GM23338 (cell line): ENCODE results near the gene WSB2. TPM values are rescaled to one million over a fixed set of nuclear protein-coding genes. Genes with fewer than 3 reads are reported as not detected.

Experiments
- ATAC-seq: fragments of 200-7000 bp; cut with Tn5 transposase; 3 replicates; pipeline ENCODE4 v1.9.1; 2020
- DNase-seq: peaks from one replicate; pipeline ENCODE4 v3.0.0-alpha.2; 2015; ENCODE audit warnings: low spot score
- H2AFZ ChIP-seq: fragments of 200-600 bp; sonication (generic); 2 replicates; pipeline ENCODE4 v1.8.0; 2016; ENCODE audit warnings: antibody characterized with exemption, mild to moderate bottlenecking, moderate library complexity
- H3F3A ChIP-seq: fragments of 200-600 bp; sonication (generic); replicated peaks from 2 replicates; pipeline ENCODE4 v1.8.0; 2017; ENCODE audit warnings: antibody characterized with exemption, mixed run types, low read depth
- H3K27ac ChIP-seq: fragments of 200-600 bp; sonication (generic); 2 replicates; pipeline ENCODE4 v1.6.1; 2016; ENCODE audit warnings: low read depth
- H3K27me3 ChIP-seq: fragments of 200-600 bp; sonication (generic); 2 replicates; pipeline ENCODE4 v1.8.0; 2016; ENCODE audit warnings: mild to moderate bottlenecking, mixed run types, moderate library complexity; ENCODE audit not compliant: insufficient read depth
- H3K36me3 ChIP-seq: fragments of 200-600 bp; sonication (generic); 2 replicates; pipeline ENCODE4 v1.8.0; 2016; ENCODE audit warnings: mild to moderate bottlenecking; ENCODE audit not compliant: insufficient read depth
- H3K4me1 ChIP-seq: fragments of 200-600 bp; sonication (generic); 2 replicates; pipeline ENCODE4 v1.8.0; 2016; ENCODE audit warnings: mild to moderate bottlenecking, moderate library complexity; ENCODE audit not compliant: insufficient read depth
- H3K4me2 ChIP-seq: fragments of 200-600 bp; sonication (generic); 2 replicates; pipeline ENCODE4 v1.7.1; 2017; ENCODE audit warnings: mixed run types
- H3K4me3 ChIP-seq: fragments of 200-600 bp; sonication (generic); 2 replicates; pipeline ENCODE4 v1.6.1; 2016; ENCODE audit warnings: mixed run types
- H3K79me2 ChIP-seq: fragments of 200-600 bp; sonication (generic); replicated peaks from 2 replicates; pipeline ENCODE4 v1.8.0; 2017; ENCODE audit warnings: mild to moderate bottlenecking; ENCODE audit not compliant: insufficient read depth
- H3K9me2 ChIP-seq: fragments of 200-600 bp; sonication (generic); 2 replicates; pipeline ENCODE4 v1.8.0; 2017; ENCODE audit not compliant: insufficient read depth
- H4K20me1 ChIP-seq: fragments of 200-600 bp; sonication (generic); replicated peaks from 2 replicates; pipeline ENCODE4 v1.8.0; 2017; ENCODE audit warnings: mild to moderate bottlenecking; ENCODE audit not compliant: insufficient read depth
- H3K27ac Mint-ChIP-seq: 2 replicates; pipeline ENCODE4 v1.8.0; 2020; ENCODE audit warnings: inconsistent platforms, mild to moderate bottlenecking, moderate library complexity, mixed read lengths
- H3K27me3 Mint-ChIP-seq: 3 replicates; pipeline ENCODE4 v1.8.0; 2022; ENCODE audit warnings: low read depth, mild to moderate bottlenecking, moderate library complexity, mixed read lengths, inconsistent platforms; ENCODE audit not compliant: insufficient read depth, poor library complexity
- H3K36me3 Mint-ChIP-seq: 3 replicates; pipeline ENCODE4 v1.8.0; 2021; ENCODE audit warnings: low read depth, mild to moderate bottlenecking, inconsistent platforms, moderate library complexity, mixed read lengths
- H3K4me1 Mint-ChIP-seq: 3 replicates; pipeline ENCODE4 v1.8.0; 2020; ENCODE audit warnings: mild to moderate bottlenecking, inconsistent platforms, mixed read lengths
- H3K4me3 Mint-ChIP-seq: 3 replicates; pipeline ENCODE4 v1.8.0; 2021; ENCODE audit warnings: moderate library complexity, mild to moderate bottlenecking, inconsistent platforms, mixed read lengths
- H3K9me3 Mint-ChIP-seq: 3 replicates; pipeline ENCODE4 v1.8.0; 2020; ENCODE audit warnings: moderate library complexity, mild to moderate bottlenecking, inconsistent platforms, mixed read lengths
- CREB1 ChIP-seq: fragments of 250-450 bp; sonication (Bioruptor Pico); IDR thresholded peaks from 2 replicates; pipeline ENCODE4 v1.5.0; 2020; ENCODE audit warnings: low read depth, mild to moderate bottlenecking, moderate library complexity
- CTCF ChIP-seq, 2 experiments: fragments of 200-600 bp in 1 of 2; sonication (generic) in 1 of 2; conservative IDR thresholded peaks; 2 replicates each; pipeline versions ENCODE4 v1.5.1 to v1.6.1; 2016 to 2017; ENCODE audit warnings: antibody characterized with exemption in 2 of 2, low read depth in 2 of 2, mild to moderate bottlenecking in 2 of 2, moderate library complexity in 1 of 2
- ETS1 ChIP-seq: IDR thresholded peaks from 2 replicates; pipeline ENCODE4 v1.6.1; 2016; ENCODE audit warnings: antibody characterized with exemption
- EZH2 ChIP-seq: fragments of 200-600 bp; sonication (generic); IDR thresholded peaks from one replicate; pipeline ENCODE4 v1.8.0; 2017; ENCODE audit warnings: antibody characterized with exemption, mild to moderate bottlenecking, low read depth; ENCODE audit not compliant: unreplicated experiment
- EZH2phosphoT487 ChIP-seq: fragments of 200-600 bp; sonication (generic); IDR thresholded peaks from one replicate; pipeline ENCODE4 v1.8.1; 2018; ENCODE audit warnings: antibody characterized with exemption; ENCODE audit not compliant: unreplicated experiment
- JUNB ChIP-seq: IDR thresholded peaks from one replicate; pipeline ENCODE4 v1.6.1; 2016; ENCODE audit warnings: antibody characterized with exemption; ENCODE audit not compliant: unreplicated experiment
- NANOG ChIP-seq: IDR thresholded peaks from 2 replicates; pipeline ENCODE4 v1.6.1; 2016; ENCODE audit warnings: antibody characterized with exemption, borderline replicate concordance
- POLR2AphosphoS5 ChIP-seq: IDR thresholded peaks from 2 replicates; pipeline ENCODE4 v1.6.1; 2016; ENCODE audit warnings: antibody characterized with exemption, low read depth
- REST ChIP-seq: IDR thresholded peaks from one replicate; pipeline ENCODE4 v1.6.1; 2018; ENCODE audit warnings: antibody characterized with exemption; ENCODE audit not compliant: unreplicated experiment
- STAT1 ChIP-seq: IDR thresholded peaks from one replicate; pipeline ENCODE4 v1.6.1; 2016; ENCODE audit warnings: antibody characterized with exemption; ENCODE audit not compliant: unreplicated experiment
- ZNF114 ChIP-seq: fragments of 250-450 bp; sonication (Bioruptor Pico); IDR thresholded peaks from 2 replicates; pipeline ENCODE4 v1.5.0; 2020; ENCODE audit warnings: mild to moderate bottlenecking, moderate library complexity
- ZNF331 ChIP-seq: fragments of 250-450 bp; sonication (Bioruptor Pico); IDR thresholded peaks from 2 replicates; pipeline ENCODE4 v1.5.0; 2020; ENCODE audit warnings: low read depth, mild to moderate bottlenecking, moderate library complexity
- ZNF462 ChIP-seq: fragments of 250-450 bp; sonication (Bioruptor Pico); IDR thresholded peaks from 2 replicates; pipeline ENCODE4 v1.5.0; 2020; ENCODE audit warnings: mild to moderate bottlenecking, moderate library complexity
- polyA plus RNA-seq: library from polyadenylated mRNA; unstranded; fragments of >200 nt; fragmentation: Nextera tagmentation; extraction: Ambion mirVana; gene quantifications from 2 replicates; pipeline ENCODE4 v1.2.1, GENCODE V29; 2016
- total RNA-seq: library from RNA; depleted of rRNA; stranded (reverse); fragments of >200 nt; shearing (Covaris generic); gene quantifications from 2 replicates; pipeline ENCODE4 v1.2.3, GENCODE V29; 2014

Gene WSB2
- total and polyA plus RNA-seq, 2 experiments from 2014 or later = 36.6 to 60.8 TPM

DNA sequence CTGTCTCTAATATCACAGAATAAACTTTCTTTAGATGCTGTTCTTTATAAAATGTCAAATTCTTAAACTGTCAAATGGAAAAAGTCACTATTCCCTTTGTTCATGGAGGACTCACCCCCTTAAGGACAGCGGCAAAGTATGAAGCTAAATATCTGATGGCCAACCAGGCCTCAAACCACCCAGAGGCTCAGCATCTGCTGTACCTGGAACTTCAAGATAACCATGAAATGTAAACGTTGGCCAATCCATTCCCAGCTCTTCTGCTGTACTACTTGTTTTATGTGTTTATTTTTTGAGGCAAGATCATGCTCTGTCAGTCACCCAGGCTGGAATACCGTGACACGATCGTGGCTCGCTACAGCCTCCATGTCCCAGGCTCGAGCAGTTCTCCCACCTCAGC lies 28.8 kb downstream of the WSB2 start:
- Histone ChIP-seq H2AFZ (no peak overlapping the region), H3K79me2 (no peaks in the 10 kb centered on the region), H3F3A (peaks cover 18% of the 10 kb centered on the region), H4K20me1 (peaks cover 12% of the 10 kb centered on the region), H3K27me3 (no peaks in the 10 kb centered on the region), H3K4me3 (no peak overlapping the region), H3K4me1 (no peaks in the 10 kb centered on the region), H3K9me2 (no peaks in the 10 kb centered on the region), H3K4me2 (no peak overlapping the region), H3K27ac (no peak overlapping the region), H3K36me3 (peaks cover 56% of the 10 kb centered on the region)
- H3K36me3 Mint-ChIP-seq = peaks cover 93% of the 10 kb centered on the region
- no peak for DNase-seq
- no peak for TF ChIP-seq ZNF462 (CRISPR knock-in tag)
- TF ChIP-seq ZNF114 (CRISPR knock-in tag) = no peak
- no peak for TF ChIP-seq NANOG
- no peak for TF ChIP-seq ZNF331
- no peak for TF ChIP-seq EZH2phosphoT487
- no peak for TF ChIP-seq POLR2AphosphoS5
- no peak for TF ChIP-seq JUNB
- no peak for TF ChIP-seq CREB1 (CRISPR knock-in tag)
- no peak for TF ChIP-seq STAT1
- no peak for TF ChIP-seq EZH2
- no peak for TF ChIP-seq ETS1
- TF ChIP-seq CTCF (conservative IDR thresholded peaks at IDR 0.05; ENCODE audit: low read depth in 2 of 2) = no peak
- TF ChIP-seq REST = no peak
- no peak overlapping the region for H3K27ac Mint-ChIP-seq
- no peak overlapping the region for H3K4me3 Mint-ChIP-seq
- H3K27me3 Mint-ChIP-seq = peaks cover 2% of the 10 kb centered on the region
- H3K9me3 Mint-ChIP-seq = no peaks in the 10 kb centered on the region
- peaks cover 5% of the 10 kb centered on the region; the same call in 1 of the 3 replicates for H3K4me1 Mint-ChIP-seq
- no peak for ATAC-seq
